ENCODE results near the gene KRT83.

Gene KRT83

DNA sequence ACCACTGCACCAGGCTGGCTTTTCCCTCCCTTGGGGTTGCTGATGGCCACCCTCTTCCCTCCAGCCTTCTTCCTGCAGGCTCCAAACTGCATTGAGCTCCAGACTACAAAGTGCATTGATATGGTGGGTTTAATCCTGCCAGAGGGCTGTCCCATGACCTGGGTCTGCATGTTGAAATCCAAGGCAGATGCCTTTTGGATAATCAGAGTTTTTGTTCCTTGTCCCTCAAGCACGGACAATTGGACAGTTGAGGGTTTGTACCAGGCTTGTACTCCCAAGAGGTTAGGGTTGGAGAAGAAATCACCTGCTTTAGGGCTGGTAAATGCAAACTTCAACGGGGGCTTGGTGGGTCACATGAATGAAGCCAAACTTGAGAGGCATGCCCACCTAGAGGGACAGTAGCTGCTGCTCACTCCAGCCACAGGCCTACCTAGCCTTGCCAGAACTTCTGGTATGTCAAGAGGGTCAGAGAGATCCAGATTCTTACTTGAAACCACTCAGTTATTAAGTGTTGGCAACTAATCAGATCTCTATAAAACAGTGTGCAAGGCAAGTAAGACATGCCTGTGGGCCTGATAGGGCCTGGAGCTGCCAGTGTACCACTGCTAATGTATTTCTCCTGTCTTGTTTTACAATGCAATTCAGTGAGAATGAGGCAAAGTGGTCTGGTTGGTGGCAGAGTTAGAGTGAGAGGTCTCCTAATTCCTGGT is 21.7 kb upstream of the KRT83 start:
- intact Hi-C loops (cut with DNase I; ENCODE audit: low total_unique reads): no loop called here

GRCh38 chr12:52341066-52341580 is 19.9 kb upstream of the KRT83 start:
- intact Hi-C loops (cut with DNase I; ENCODE audit: low total_unique reads): no loop called here
- DNase-seq: no peak

More for the DNA sequence above, 21.7 kb upstream of the KRT83 start:
- H3K36me3 ChIP-seq: no peaks in the 10 kb centered on the region
- peaks cover 0 to 11% (median 5%) of the 10 kb centered on the region in 4 donors for H3K4me1 ChIP-seq
- no peak overlapping the region for H3K27ac ChIP-seq
- TF ChIP-seq, protein P1, sequence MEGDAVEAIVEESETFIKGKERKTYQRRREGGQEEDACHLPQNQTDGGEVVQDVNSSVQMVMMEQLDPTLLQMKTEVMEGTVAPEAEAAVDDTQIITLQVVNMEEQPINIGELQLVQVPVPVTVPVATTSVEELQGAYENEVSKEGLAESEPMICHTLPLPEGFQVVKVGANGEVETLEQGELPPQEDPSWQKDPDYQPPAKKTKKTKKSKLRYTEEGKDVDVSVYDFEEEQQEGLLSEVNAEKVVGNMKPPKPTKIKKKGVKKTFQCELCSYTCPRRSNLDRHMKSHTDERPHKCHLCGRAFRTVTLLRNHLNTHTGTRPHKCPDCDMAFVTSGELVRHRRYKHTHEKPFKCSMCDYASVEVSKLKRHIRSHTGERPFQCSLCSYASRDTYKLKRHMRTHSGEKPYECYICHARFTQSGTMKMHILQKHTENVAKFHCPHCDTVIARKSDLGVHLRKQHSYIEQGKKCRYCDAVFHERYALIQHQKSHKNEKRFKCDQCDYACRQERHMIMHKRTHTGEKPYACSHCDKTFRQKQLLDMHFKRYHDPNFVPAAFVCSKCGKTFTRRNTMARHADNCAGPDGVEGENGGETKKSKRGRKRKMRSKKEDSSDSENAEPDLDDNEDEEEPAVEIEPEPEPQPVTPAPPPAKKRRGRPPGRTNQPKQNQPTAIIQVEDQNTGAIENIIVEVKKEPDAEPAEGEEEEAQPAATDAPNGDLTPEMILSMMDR (IDR thresholded peaks at IDR 0.05): no peak
- no peak for DNase-seq
- no peak overlapping the region for H3K4me3 ChIP-seq
- no peaks in the 10 kb centered on the region for H3K27me3 ChIP-seq
- H3K9me3 ChIP-seq: peaks cover 0 to 5% (median 0%) of the 10 kb centered on the region in 3 donors

GRCh38 chr12:52338241-52338960 is 17.2 kb upstream of the KRT83 start:
- Histone ChIP-seq H3K27me3 (no peaks in the 10 kb centered on the region), H3K4me3 (no peak overlapping the region), H3K27ac (no peak overlapping the region), H3K36me3 (no peaks in the 10 kb centered on the region), H3K4me1 (no peaks in the 10 kb centered on the region), H3K9me3 (peaks cover 0 to 12% (median 0%) of the 10 kb centered on the region in 3 donors)
- intact Hi-C loops (cut with DNase I; ENCODE audit: low total_unique reads): no loop called here
- peak in 1 of 2 donors; percentile 43 for DNase-seq
- TF ChIP-seq, protein P1 (IDR thresholded peaks at IDR 0.05): no peak

More at GRCh38 chr12:52341066-52341580, 19.9 kb upstream of the KRT83 start:
- H3K9me3 ChIP-seq: peaks cover 0 to 9% (median 0%) of the 10 kb centered on the region in 3 donors
- no peaks in the 10 kb centered on the region for H3K27me3 ChIP-seq
- H3K4me1 ChIP-seq: peaks cover 0 to 4% (median 2%) of the 10 kb centered on the region in 4 donors
- TF ChIP-seq, protein P1 (IDR thresholded peaks at IDR 0.05): no peak
- H3K4me3 ChIP-seq: no peak overlapping the region
- H3K27ac ChIP-seq: no peak overlapping the region
- H3K36me3 ChIP-seq: no peaks in the 10 kb centered on the region

DNA sequence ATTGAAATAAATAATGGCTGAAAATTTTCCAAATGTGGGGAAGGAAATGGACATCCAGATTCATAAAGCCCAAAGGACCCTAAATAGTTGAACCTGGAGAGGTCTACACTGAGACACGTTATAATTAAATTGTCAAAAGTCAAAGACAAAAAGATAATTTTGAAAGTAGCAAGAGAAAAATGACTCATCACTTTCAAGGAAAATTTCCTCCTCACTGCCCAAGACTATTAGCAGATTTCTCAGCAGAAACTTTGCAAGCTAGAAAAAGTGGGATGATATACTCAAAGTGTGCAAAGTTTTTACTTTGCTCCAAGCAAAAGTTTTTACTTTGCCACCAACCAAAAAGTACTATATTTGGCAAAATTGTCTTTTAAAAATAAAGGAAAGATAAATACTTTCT is 15.9 kb upstream of the KRT83 start:
- H3K4me1 ChIP-seq: no peaks in the 10 kb centered on the region
- no peaks in the 10 kb centered on the region for H3K36me3 ChIP-seq
- no peak for DNase-seq
- no peak overlapping the region for H3K27ac ChIP-seq
- TF ChIP-seq, protein P1 (IDR thresholded peaks at IDR 0.05): no peak
- H3K9me3 ChIP-seq: peaks cover 0 to 9% (median 0%) of the 10 kb centered on the region in 3 donors
- no peak overlapping the region for H3K4me3 ChIP-seq
- H3K27me3 ChIP-seq: no peaks in the 10 kb centered on the region
- intact Hi-C loops (cut with DNase I; ENCODE audit: low total_unique reads): no loop called here

- H3K4me3 ChIP-seq: no peak overlapping the region
- TF ChIP-seq, protein P1 (IDR thresholded peaks at IDR 0.05): no peak
- peaks cover 0 to 9% (median 0%) of the 10 kb centered on the region in 3 donors for H3K9me3 ChIP-seq
- DNase-seq: no peak
- no peaks in the 10 kb centered on the region for H3K36me3 ChIP-seq
- intact Hi-C loops (cut with DNase I; ENCODE audit: low total_unique reads): no loop called here
- no peaks in the 10 kb centered on the region for H3K4me1 ChIP-seq
- H3K27ac ChIP-seq: no peak overlapping the region
- no peaks in the 10 kb centered on the region for H3K27me3 ChIP-seq
These were observed 15.4 kb upstream of the KRT83 start for GRCh38 chr12:52336641-52337040.

Measured in tibial artery (tissue), 4 donors.